Calu3 (cell line): ENCODE data around the gene MFNG. TPM values are rescaled to one million over a fixed set of nuclear protein-coding genes. Genes with fewer than 3 reads are reported as not detected.
A peak's percentile ranks its signal among the peaks of the same experiment; 100 is the strongest.

Experiments used
- BruUV-seq: library from RNA; stranded (reverse); fragments of 400-500 nt; replicated peaks from 2 replicates; lab custom pipeline; 2021; lab: Mats Ljungman, UMichigan
- CTCF ChIA-PET: fragments of 300-600 bp; sonication (Branson Sonifier 250); formaldehyde crosslinking; loops from one replicate; lab custom pipeline; 2022; ENCODE audit warnings: antibody characterized with exemption; lab: Charles Lee
- DNase-seq: peaks from one replicate; pipeline ENCODE4 v3.0.0; 2022
- H3K27ac Mint-ChIP-seq: one replicate; pipeline ENCODE4 v1.8.0; 2022; ENCODE audit warnings: mixed read lengths; ENCODE audit not compliant: unreplicated experiment
- H3K27me3 Mint-ChIP-seq: one replicate; pipeline ENCODE4 v1.8.0; 2022; ENCODE audit warnings: mixed read lengths; ENCODE audit not compliant: unreplicated experiment
- H3K36me3 Mint-ChIP-seq: one replicate; pipeline ENCODE4 v1.8.0; 2022; ENCODE audit warnings: mild to moderate bottlenecking, moderate library complexity, mixed read lengths; ENCODE audit not compliant: insufficient read depth, unreplicated experiment
- H3K4me1 Mint-ChIP-seq: one replicate; pipeline ENCODE4 v1.8.0; 2022; ENCODE audit warnings: mild to moderate bottlenecking, low read depth, mixed read lengths; ENCODE audit not compliant: unreplicated experiment
- H3K4me3 Mint-ChIP-seq: one replicate; pipeline ENCODE4 v1.8.0; 2022; ENCODE audit warnings: mild to moderate bottlenecking, low read depth, moderate library complexity, mixed read lengths; ENCODE audit not compliant: unreplicated experiment
- H3K9me3 Mint-ChIP-seq: one replicate; pipeline ENCODE4 v1.8.0; 2022; ENCODE audit warnings: low read depth, mixed read lengths; ENCODE audit not compliant: unreplicated experiment
- CTCF ChIP-seq: fragments of 200-600 bp; IDR thresholded peaks from one replicate; pipeline ENCODE4 v1.8.0; 2022; ENCODE audit warnings: antibody characterized with exemption; ENCODE audit not compliant: unreplicated experiment
- intact Hi-C: fragments of 100-400 bp; cut with micrococcal nuclease; formaldehyde crosslinking; loops from one replicate; pipeline ENCODE4 v1.10.0; 2022; ENCODE audit not compliant: unreplicated experiment
- total RNA-seq: library from RNA; stranded (reverse); gene quantifications from 2 replicates; pipeline ENCODE4 v1.2.3, GENCODE V29; 2022

MFNG gene
- total RNA-seq, 1 experiment from 2014 or later, result 22.1 TPM

GRCh38 chr22:37443977-37444376 is 42.2 kb downstream of the MFNG start:
- H3K27ac Mint-ChIP-seq, result no peak overlapping the region
- no peak for TF ChIP-seq CTCF
- no TSS peak for BruUV-seq
- CTCF ChIA-PET, result interaction anchor here (0.7 kb wide), 2 partner anchors 113 to 120 kb away, joined by 3 to 7 read pairs; no protein-coding TSS in a partner anchor
- no peak overlapping the region for H3K4me3 Mint-ChIP-seq
- peaks cover 23% of the 10 kb centered on the region for H3K4me1 Mint-ChIP-seq
- no peak for DNase-seq
- H3K9me3 Mint-ChIP-seq, result peaks cover 10% of the 10 kb centered on the region
- H3K36me3 Mint-ChIP-seq, result peaks cover 6% of the 10 kb centered on the region
- intact Hi-C loops, result no loop called here
- no peaks in the 10 kb centered on the region for H3K27me3 Mint-ChIP-seq

GRCh38 chr22:37443086-37443485 is 43.1 kb downstream of the MFNG start:
- H3K9me3 Mint-ChIP-seq, result peaks cover 10% of the 10 kb centered on the region
- H3K27ac Mint-ChIP-seq, result no peak overlapping the region
- H3K4me1 Mint-ChIP-seq, result peaks cover 14% of the 10 kb centered on the region
- CTCF ChIA-PET, result interaction anchor here (0.6 to 1.6 kb wide), 5 partner anchors 12 to 537 kb away, joined by 3 to 10 read pairs (median 4); no protein-coding TSS in a partner anchor
- no TSS peak for BruUV-seq
- DNase-seq, result no peak
- H3K27me3 Mint-ChIP-seq, result no peaks in the 10 kb centered on the region
- peaks cover 6% of the 10 kb centered on the region for H3K36me3 Mint-ChIP-seq
- TF ChIP-seq CTCF, result no peak
- intact Hi-C loops, result no loop called here
- no peak overlapping the region for H3K4me3 Mint-ChIP-seq

DNA sequence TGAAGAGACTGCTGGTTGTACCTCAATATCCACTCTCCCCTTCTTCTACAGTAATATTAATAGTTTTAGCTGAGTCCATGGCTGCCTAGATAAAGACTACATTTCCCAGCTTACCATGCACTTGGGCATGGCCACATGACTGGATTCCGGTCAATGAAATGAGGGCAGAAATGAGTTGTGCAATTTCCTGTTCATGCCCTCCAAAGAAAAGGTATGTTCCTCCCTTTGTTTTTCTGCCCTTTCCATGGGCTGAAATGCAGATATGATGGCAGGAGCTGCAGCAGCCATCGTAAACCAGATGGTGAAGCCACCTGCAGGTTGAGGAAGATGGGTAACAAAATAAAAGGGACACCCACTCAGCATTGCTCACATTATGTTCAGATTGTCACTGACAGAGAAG is 43.6 kb downstream of the MFNG start:
- Mint-ChIP-seq H3K36me3 (peaks cover 6% of the 10 kb centered on the region), H3K9me3 (peaks cover 10% of the 10 kb centered on the region), H3K27ac (no peak overlapping the region), H3K4me3 (no peak overlapping the region), H3K27me3 (no peaks in the 10 kb centered on the region), H3K4me1 (peaks cover 12% of the 10 kb centered on the region)
- BruUV-seq, result no TSS peak
- CTCF ChIA-PET, result interaction anchor here (0.6 to 1.6 kb wide), 6 partner anchors 11 to 869 kb away, joined by 3 to 10 read pairs (median 4); no protein-coding TSS in a partner anchor
- intact Hi-C loops, result no loop called here
- TF ChIP-seq CTCF, result no peak
- DNase-seq, result peak; percentile 40

- CTCF ChIA-PET, result interaction anchor here (0.6 to 1.6 kb wide), 5 partner anchors 11 to 870 kb away, joined by 3 to 10 read pairs (median 4); no protein-coding TSS in a partner anchor
- BruUV-seq, result no TSS peak
- H3K4me3 Mint-ChIP-seq, result no peak overlapping the region
- H3K9me3 Mint-ChIP-seq, result peaks cover 10% of the 10 kb centered on the region
- H3K27me3 Mint-ChIP-seq, result no peaks in the 10 kb centered on the region
- H3K4me1 Mint-ChIP-seq, result peaks cover 12% of the 10 kb centered on the region
- no peak for DNase-seq
- intact Hi-C loops, result no loop called here
- TF ChIP-seq CTCF, result no peak
- no peak overlapping the region for H3K27ac Mint-ChIP-seq
- peaks cover 6% of the 10 kb centered on the region for H3K36me3 Mint-ChIP-seq
Measured at GRCh38 chr22:37442135-37442534, 44.0 kb downstream of the MFNG start.
